Peyer's patch (tissue), 4 donors: ENCODE measurements around the gene VIPR1.

Source experiments
- CTCF ChIP-seq, 6 experiments: fragments of 450-650 bp in 4 of 6; fragments of 200-600 bp in 2 of 6; sonication (generic) in 1 of 6; IDR thresholded peaks; one replicate each; pipeline ENCODE4 v1.5.1; 2017 to 2019; ENCODE audit warnings: antibody characterized with exemption in 6 of 6, mild to moderate bottlenecking in 3 of 6, moderate library complexity in 1 of 6
- POLR2A ChIP-seq, 2 donors: fragments of 450-650 bp; IDR thresholded peaks; one replicate each; pipeline ENCODE4 v1.5.1; 2017; ENCODE audit warnings: antibody characterized with exemption in 2 of 2, mild to moderate bottlenecking in 2 of 2, moderate library complexity in 2 of 2

- TF ChIP-seq CTCF (IDR thresholded peaks at IDR 0.05): no peak
- no peak for TF ChIP-seq POLR2A (IDR thresholded peaks at IDR 0.05)
These were observed 23.6 kb upstream of the VIPR1 start for GRCh38 chr3:42478830-42479229.
